ENCODE data around the gene CCDC73. TPM values are rescaled to one million over a fixed set of nuclear protein-coding genes. Genes with fewer than 3 reads are reported as not detected.

CCDC73 gene
- total and polyA plus RNA-seq, 2 of the 4 experiments (the other 2 are of a cell fraction): not detected

GRCh38 chr11:32796425-32796824, 2.0 kb upstream of the CCDC73 start:
- TF ChIP-seq POLR2A (IDR thresholded peaks at IDR 0.05; ENCODE audit: low read depth, low read length) (no peak), RFX5 (IDR thresholded peaks at IDR 0.05; ENCODE audit: low read depth, low read length) (no peak), CHD1 (IDR thresholded peaks at IDR 0.05; ENCODE audit: low read depth, low read length) (no peak), USF2 (IDR thresholded peaks at IDR 0.05; ENCODE audit: low read depth, low read length) (no peak), MAZ (IDR thresholded peaks at IDR 0.05; ENCODE audit: borderline replicate concordance, low read depth, low read length) (no peak), MXI1 (IDR thresholded peaks at IDR 0.05; ENCODE audit: borderline replicate concordance, low read depth, low read length) (no peak), FOS (IDR thresholded peaks at IDR 0.05; ENCODE audit: low read depth, low read length) (no peak)
- Histone ChIP-seq H3K56ac (ENCODE audit: extremely low read depth, insufficient read depth, low read length) (no peak overlapping the region), H3K18ac (ENCODE audit: low read depth, low read length) (no peak overlapping the region), H3K4me1 (ENCODE audit: control insufficient read depth, insufficient read depth, low read length) (no peaks in the 10 kb centered on the region), H3K79me1 (ENCODE audit: low read depth in 1 of 2, low read length in 2 of 2) (no peaks in the 10 kb centered on the region), H4K91ac (ENCODE audit: insufficient read depth, low read depth, low read length) (no peak overlapping the region), H2BK15ac (ENCODE audit: low read depth, low read length) (no peak overlapping the region), H3K9me3 (ENCODE audit: control insufficient read depth, insufficient read depth, low read length) (no peaks in the 10 kb centered on the region), H3K9ac (ENCODE audit: low read depth, low read length) (no peak overlapping the region), H3K4me2 (ENCODE audit: low read depth, low read length) (no peak overlapping the region), H3K14ac (replicated peaks; ENCODE audit: low read depth, low read length) (no peak overlapping the region), H3K4me3 (ENCODE audit: insufficient read depth, low read depth, low read length) (no peak overlapping the region), H2AFZ (replicated peaks; ENCODE audit: low read length, poor library complexity) (no peak overlapping the region), H3K9me1 (ENCODE audit: insufficient read depth, low read length) (no peaks in the 10 kb centered on the region), H4K20me1 (ENCODE audit: insufficient read depth, low read length) (no peaks in the 10 kb centered on the region), H2BK20ac (ENCODE audit: low read depth, low read length) (no peak overlapping the region), H2AK9ac (replicated peaks; ENCODE audit: low read depth, low read length, poor library complexity) (no peak overlapping the region), H3K27me3 (ENCODE audit: control insufficient read depth, insufficient read depth, low read length) (peaks cover 2% of the 10 kb centered on the region; the same call in 1 of the 2 replicates), H3K4ac (ENCODE audit: low read depth, low read length) (no peak overlapping the region), H2BK120ac (ENCODE audit: low read depth, low read length) (no peak overlapping the region), H2AK5ac (ENCODE audit: low read depth, low read length) (no peak overlapping the region), H3K23ac (ENCODE audit: low read depth, low read length) (no peak overlapping the region), H4K5ac (ENCODE audit: low read depth, low read length) (no peak overlapping the region), H2BK5ac (ENCODE audit: low read depth, low read length, poor library complexity, severe bottlenecking) (no peak overlapping the region), H3K36me3 (ENCODE audit: control insufficient read depth, insufficient read depth, low read length) (no peaks in the 10 kb centered on the region), H3K27ac (ENCODE audit: insufficient read depth, low read length) (no peak overlapping the region), H4K8ac (ENCODE audit: low read depth in 2 of 2, low read length in 2 of 2) (no peak overlapping the region)
- POLR2A ChIA-PET (ENCODE audit: unreplicated experiment): no interaction called here
- in situ Hi-C loops (cut with MboI; ENCODE audit: low sequenced_read_pairs) (no loop called here), dilution Hi-C loops (cut with HindIII; ENCODE audit: low sequenced_read_pairs, unreplicated experiment) (no loop called here), intact Hi-C loops (cut with micrococcal nuclease) (no loop called here)
- no CpG with 5 or more reads among the region's 3 CpGs for WGBS, 2 experiments (ENCODE audit: extremely low coverage in 2 of 2, insufficient read length in 1 of 2)
- BruUV-seq (replicated peaks): no TSS peak
- CTCF ChIA-PET: no interaction called here
- DNase-seq (no peak), ATAC-seq (ENCODE audit: low read depth) (no peak)
